GM18868 (cell line): ENCODE measurements around the gene AGTRAP.

ENCODE experiments used
- ATAC-seq: cut with Tn5 transposase; IDR thresholded peaks from one replicate; pipeline ENCODE4 v1.9.1; 2021; ENCODE audit warnings: mild to moderate bottlenecking, moderate library complexity; ENCODE audit not compliant: unreplicated experiment

Gene AGTRAP

DNA sequence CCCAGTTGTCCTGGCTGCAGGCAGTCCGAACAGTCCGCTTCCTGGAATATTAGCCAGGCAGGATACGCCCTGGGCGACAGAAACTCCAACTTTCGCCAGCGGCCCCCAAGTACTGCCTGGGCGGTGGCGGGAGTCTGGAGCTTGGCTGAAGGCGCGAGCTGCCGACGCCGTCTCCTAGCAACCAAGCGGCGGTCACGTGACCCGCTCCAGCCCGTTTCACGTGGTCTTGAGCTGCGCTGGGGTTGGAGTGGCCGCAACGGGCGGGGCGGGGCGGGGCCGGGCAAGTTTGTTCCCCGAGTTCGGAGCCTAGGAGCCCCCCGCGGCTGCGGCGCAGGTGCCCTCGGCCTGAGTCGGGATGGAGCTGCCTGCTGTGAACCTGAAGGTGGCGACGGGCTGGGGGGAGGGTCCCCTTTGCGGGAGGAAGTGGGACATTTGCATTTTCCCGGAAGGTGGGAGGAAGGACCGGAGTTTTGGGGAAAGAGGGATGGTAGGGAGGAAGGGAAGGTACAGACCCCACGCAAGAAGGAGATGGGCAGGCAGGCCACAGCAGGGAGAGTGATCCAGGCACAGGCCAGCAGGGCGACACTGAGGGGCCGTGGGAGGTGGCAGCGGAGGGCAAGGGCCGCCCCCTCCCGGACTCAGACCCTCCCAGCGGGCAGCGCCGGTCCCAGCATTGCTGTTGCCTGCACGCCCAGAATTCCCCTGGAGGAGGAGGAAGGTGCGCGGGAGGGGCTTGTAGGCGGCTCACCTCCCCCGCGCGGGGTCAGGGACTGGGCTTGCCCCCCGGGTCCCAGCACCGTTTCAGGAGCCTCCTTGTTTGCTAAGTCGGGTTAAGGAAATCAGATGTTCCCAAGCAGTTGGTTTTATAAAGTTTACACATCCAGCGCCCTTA lies at the start of gene AGTRAP:
AGTRAP (plus strand) TSS at position 283 of the 892 bp plus-strand sequence; CDS start at position 356, 73 bp downstream.
- ATAC-seq, result peak; percentile 73

- no peak for ATAC-seq
These were observed 47.4 kb upstream of the AGTRAP start for GRCh38 chr1:11688506-11688905.

DNA sequence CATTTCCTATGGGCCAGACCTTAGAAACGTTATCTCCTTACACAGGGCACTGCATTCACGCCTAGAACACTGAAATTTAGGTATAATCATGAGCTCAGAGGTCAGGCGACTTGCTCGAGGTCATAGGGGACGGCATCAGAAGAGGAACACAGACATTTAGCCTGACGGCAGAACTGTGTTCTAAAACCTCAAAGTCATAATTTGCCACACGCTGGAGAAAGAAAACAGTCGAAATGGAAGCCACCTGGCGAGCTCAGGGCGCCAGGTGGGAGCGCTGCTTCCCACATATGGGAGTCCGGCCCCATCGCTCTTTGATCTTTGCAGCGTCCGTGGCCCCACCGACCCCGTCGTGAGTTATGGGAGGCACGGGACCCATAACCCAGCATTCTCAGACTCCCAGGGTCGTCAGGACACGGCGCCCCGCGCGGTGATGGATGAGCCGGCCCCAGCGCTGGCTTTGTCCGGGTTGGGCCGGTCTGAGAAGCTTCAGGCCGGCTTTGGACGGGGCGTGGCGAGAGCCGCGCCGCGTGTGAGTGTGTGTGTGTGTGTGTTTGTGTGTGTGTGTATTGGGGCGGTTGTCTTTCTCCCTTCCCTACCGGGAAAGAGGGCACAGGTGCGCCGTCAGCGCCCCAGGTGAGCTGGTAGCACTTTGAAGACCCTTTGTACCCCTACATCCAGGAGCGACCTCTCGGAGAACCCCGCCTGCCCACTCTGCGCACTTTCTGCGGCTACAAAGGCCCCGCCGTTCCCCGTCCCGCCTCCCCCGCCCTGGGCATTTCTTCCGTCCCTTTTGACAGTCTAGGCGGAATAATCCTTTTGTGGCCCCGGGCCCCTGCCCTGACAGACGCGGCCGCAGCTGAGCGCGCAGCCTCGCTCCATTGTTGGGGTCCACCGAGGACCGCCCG lies 45.3 kb upstream of the AGTRAP start:
- ATAC-seq, result no peak

DNA sequence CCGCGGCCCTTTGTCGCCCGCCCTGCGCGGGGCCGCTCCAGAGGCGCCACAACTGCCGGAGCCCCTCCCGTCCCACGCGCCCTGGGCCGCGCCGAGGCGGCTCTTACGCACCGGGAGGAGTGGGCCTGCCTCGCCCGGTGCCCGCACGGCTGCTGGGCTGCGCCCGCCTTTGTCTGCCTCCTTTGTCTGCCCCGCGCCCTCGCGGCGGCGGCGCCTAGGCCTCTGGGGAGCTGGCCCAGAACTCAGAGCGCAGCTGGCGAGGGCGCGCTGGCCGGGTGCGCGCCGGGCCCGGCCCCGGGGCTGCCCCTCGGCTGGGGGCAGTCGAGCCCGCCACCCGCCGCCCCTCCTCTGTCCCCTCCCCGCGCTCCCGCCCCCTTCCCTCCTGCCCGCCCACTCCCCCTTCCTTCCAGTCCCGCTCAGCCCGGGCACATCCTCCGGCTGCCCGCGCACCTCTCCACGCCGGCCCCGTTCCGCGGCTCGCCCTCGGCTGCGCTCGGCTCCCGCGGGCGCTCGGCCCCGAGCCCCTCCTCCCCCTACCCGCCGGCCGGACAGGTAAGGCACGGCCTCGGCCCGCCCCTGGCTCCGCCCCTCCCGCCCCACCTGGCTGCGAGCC lies 44.5 kb upstream of the AGTRAP start, which contains the start of gene DRAXIN:
DRAXIN (plus strand) TSS at position 409 of the 613 bp plus-strand sequence. CDS start 14,549 bp downstream, outside the sequence.
- no peak for ATAC-seq

- no peak for ATAC-seq
These were observed 43.8 kb upstream of the AGTRAP start for GRCh38 chr1:11691928-11692711.

- no peak for ATAC-seq
These were observed 42.8 kb upstream of the AGTRAP start for GRCh38 chr1:11693024-11693590.

DNA sequence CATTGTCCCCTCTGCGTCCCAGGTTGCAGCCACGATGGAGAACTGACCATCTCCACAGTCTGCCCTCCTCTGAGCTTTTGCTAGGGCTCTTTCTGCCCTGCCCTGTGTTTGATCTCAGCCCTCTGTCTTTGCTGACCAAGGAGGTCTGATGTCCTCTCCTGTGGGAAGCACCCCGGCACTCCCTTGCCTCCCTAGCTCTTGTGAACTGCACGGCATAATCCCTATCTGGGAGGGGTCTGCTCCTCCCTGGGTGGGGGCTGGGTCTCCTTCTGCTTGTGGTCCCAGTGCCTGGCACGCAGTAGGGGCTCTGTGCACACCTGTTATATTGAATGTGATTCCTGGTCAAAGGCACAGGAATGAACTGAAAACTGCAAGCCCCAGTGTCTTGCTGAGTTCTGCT lies 42.0 kb upstream of the AGTRAP start:
- no peak for ATAC-seq

DNA sequence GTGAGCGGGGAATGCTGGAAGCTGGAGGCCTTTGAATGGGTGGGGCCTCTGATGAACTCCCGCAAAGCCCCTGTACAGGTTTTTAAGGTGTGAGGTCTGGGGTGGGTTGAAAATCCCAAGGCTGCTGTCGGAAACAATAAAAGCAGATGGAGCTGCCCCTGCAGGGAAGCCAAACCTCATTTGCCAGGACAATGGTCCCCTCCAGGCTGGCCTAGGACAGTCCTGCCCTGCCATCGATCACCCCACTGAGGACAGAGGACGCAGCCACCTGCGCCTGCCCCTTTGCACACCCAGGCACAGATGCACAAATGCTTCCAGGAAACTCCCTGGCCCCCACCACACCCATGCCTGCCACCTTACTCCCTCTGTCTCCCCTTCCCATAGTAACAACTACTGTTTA lies 40.1 kb upstream of the AGTRAP start:
- ATAC-seq, result no peak

GRCh38 chr1:11697188-11697892 lies 38.6 kb upstream of the AGTRAP start:
- ATAC-seq, result no peak

DNA sequence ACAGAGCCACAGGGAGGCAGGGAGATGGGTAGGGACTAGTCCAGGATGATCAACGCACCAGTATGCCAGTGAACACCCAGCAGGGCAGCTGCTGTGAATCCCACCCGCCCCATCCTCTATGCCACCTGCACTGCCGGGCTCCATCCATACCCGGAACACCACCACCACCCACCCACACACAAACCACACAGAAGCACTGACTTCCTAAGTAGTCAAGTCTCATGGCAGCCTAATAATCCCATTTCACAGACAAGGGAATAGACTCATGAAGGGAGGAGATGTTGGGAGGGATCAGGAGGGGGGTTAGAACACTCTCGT lies 38.1 kb upstream of the AGTRAP start:
- ATAC-seq, result no peak

DNA sequence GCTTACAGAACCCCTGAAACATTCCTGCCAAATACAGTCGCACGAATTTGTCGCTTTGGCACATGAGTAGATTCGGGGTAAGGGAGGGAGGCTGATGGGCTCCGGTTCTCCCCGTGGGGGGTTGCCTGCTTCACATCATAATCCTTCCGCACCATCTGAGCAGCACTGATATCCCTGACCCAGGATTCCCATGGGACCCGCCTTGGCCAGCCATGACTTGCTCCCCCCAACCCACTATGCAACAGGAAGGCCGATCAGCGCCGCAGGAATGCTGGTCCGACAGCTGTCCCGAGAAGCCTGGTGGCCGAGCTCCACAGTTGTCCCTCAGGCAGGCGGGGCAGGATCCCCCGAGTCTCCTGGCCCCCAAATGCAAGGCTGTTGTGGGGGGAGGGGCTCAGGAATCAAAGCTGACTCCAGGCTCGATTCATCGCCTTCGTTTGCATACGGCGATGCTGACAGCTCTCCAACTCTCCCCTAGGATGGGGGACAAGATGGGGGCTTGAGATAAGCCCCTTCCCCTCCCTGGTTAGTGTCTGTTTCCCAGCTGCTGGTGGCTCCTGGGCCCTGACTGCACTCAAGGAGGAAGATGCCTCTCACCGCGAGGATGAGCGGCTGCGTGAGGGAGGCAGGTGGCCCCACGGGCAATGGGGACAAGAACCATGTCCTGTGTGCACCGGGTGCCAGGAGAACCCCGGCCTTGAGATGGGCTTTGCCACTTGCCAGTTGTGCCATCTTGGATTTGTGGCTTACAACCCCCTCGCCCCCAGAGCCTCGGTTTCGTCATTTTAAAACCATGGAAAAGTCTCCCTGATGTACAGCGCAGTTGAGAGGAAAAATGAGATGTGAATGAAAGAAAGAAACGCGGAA lies 35.1 kb upstream of the AGTRAP start:
- ATAC-seq, result no peak

DNA sequence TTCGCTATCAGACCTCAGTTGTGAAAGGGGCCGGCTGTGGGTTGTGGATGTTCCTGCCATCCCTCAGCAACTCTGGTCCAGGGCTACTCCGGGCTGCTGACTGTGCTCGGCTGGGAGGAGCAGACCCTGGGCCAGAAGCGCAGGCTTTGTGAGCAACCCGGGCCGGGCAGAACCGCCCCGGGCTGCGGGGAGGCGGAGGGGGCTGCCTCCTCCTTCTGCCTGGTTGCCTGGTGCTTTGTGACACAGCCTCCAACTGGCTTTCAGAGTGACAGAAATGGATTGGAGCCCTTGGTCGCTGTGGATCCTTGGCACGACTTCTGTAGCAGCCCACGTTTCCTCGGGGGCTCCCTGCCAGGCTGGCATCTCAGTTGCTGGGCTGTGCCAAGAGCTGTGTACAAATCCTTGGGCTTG lies 34.4 kb upstream of the AGTRAP start:
- ATAC-seq, result no peak

- no peak for ATAC-seq
These were observed 33.7 kb upstream of the AGTRAP start for GRCh38 chr1:11701981-11702803.

DNA sequence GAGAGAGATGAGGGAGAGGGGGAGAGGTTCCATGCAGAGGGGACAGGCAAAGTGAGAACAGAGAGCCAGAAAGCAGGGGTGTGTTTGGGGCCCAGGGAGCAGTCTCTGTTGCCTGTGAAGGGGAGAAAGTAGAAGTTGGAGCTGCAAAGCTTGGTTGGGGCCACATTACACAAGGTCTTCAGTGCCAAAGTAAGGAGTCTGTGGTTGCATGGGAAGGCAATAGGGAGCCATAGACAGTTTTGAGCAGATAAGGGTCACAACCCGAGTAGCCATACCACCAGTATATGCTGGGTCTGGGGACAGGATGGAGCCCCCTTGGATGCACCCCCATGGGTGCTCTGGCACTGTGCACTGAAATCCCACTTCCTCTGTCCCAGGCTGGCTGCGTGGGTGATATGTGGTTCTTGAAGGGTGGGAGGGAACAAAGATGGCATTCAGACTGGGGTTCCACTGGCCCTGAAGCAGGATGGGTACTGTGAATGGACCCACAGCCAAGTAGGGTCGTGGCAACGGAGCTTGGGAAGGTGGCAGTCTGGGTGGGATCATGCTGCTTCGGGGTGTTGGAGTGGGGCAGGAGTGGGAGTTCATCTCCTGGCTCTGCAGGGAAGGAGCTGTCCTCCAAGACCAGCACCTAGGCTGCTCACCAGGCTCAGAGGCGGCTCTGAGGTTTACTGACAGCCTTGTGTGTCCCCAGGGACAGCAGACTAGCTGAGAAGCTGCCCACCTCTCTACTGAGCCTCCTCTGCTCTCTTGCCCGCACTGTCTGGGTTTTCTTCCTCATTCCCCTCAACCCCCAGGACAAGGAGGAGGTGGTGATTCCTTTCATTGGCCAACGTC lies 32.4 kb upstream of the AGTRAP start:
- no peak for ATAC-seq

DNA sequence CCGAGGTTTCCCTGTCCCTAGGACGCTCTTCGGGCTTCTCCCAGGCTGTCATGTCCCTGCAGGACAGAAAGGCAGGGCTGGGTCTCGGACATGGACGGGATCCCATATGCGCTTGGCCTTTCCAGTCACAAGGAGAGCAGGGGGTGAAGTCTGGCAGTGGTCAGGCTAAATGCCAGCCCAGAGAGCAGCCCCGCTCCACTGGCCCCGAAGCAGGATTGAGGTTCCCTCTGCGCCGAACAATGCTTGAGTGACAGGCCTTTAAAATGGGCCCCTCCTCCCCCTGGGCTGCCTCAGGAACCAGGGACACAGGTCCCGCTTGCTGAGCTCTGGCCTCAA lies 31.8 kb upstream of the AGTRAP start:
- ATAC-seq, result no peak

DNA sequence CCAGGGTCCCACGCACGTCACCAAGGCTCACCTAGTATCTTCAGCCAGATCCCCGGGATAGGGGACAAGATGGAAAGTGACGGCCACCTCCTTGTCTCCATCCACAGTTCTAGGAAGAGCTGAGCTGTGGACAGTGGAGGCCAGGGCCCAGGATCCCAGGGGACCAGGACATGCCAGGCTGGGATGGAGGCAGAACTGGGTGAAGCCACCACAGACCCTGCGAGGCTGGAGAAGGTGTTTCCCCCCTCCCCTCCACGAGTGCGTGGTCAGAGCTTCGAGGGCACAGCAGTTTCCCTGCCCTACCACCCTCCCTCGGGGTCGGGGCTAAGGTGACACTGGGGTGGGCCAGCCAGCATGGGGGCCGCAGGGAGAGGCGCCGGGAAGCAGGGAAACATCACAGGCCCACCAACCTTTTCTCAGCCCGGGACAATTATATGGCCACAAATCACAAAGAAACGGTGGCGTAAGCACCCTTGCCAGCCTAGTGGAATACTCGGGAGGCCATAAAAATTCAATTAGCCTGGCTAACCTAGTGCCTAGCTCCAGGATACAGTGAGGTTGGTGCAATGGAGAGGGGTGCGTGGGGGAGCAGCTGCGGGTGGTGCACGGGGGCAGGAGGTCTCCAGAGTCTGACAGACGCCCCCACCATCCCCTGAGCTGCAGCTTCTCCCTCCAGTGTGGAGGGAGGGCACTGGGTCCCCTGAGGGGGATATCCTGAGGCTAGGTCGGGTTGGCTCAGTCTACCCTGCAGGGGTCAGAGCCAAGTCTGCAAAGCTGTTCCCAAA lies 31.1 kb upstream of the AGTRAP start:
- ATAC-seq, result no peak
